HG03354 (cell line): ENCODE results near the gene TMEM63A.
"Not testable (repeated sequence)": the region's sequence is repeated elsewhere in the genome, so short reads cannot be mapped to it uniquely, and the experiment has no call there.

ENCODE experiments used
- ATAC-seq: cut with Tn5 transposase; IDR thresholded peaks from one replicate; pipeline ENCODE4 v1.9.1; 2021; ENCODE audit warnings: mild to moderate bottlenecking; ENCODE audit not compliant: unreplicated experiment, poor library complexity, severe bottlenecking

TMEM63A gene

GRCh38 chr1:225851805-225852204, 30.4 kb downstream of the TMEM63A start:
- ATAC-seq, result peak; percentile 44

- no peak for ATAC-seq
Measured at GRCh38 chr1:225850370-225850769, 31.8 kb downstream of the TMEM63A start.

- ATAC-seq, result no peak
Measured at GRCh38 chr1:225849925-225850324, 32.3 kb downstream of the TMEM63A start.

GRCh38 chr1:225848030-225848955, 33.9 kb downstream of the TMEM63A start:
- ATAC-seq, result peak; percentile 75

GRCh38 chr1:225847610-225848009, 34.6 kb downstream of the TMEM63A start:
- ATAC-seq, result no peak

- ATAC-seq, result no peak
Measured at GRCh38 chr1:225846331-225847310, 35.6 kb downstream of the TMEM63A start.

GRCh38 chr1:225845571-225846259, 36.5 kb downstream of the TMEM63A start:
- no peak for ATAC-seq

- ATAC-seq, result no peak
Measured at GRCh38 chr1:225845097-225845496, 37.1 kb downstream of the TMEM63A start.

- ATAC-seq, result no peak
Measured at GRCh38 chr1:225844236-225845061, 37.7 kb downstream of the TMEM63A start.

GRCh38 chr1:225843426-225843795, 38.8 kb downstream of the TMEM63A start:
- no peak for ATAC-seq

GRCh38 chr1:225842788-225843425, 39.3 kb downstream of the TMEM63A start:
- no peak for ATAC-seq

- ATAC-seq, result no peak
Measured at GRCh38 chr1:225842074-225842473, 40.1 kb downstream of the TMEM63A start.

- no peak for ATAC-seq
Measured at GRCh38 chr1:225840713-225841112, 41.5 kb downstream of the TMEM63A start.

- ATAC-seq, result no peak
Measured at GRCh38 chr1:225840223-225840610, 42.0 kb downstream of the TMEM63A start.

- no peak for ATAC-seq
Measured at GRCh38 chr1:225838793-225839192, 43.4 kb downstream of the TMEM63A start.

- ATAC-seq, result not testable (repeated sequence)
Measured at GRCh38 chr1:225836296-225836695, 45.9 kb downstream of the TMEM63A start.

- no peak for ATAC-seq
Measured at GRCh38 chr1:225835856-225836255, 46.3 kb downstream of the TMEM63A start.

GRCh38 chr1:225834417-225835329, 47.5 kb downstream of the TMEM63A start:
- ATAC-seq, result no peak
